Measurements from ENCODE around the gene FAM120C.

The FAM120C gene

DNA sequence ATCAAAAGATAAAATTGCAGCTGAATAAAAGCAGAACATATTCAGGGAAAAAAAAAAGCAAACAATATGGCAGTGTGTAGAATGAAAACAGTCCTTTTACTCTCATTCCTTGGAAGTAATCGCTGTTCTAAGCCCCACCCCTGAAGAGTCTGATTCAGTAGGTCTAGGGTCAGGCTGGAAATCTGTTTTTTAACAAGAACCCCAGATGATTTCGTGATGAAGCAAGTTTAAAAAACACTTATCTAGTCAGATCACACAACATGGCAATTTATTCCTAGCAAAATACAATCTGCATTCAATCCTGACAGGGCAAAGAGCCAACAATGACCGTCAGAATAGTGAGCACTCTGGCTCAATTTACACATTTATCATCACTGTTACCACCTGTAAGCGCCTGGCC, 16.1 kb downstream of the FAM120C start:
- no peak for DNase-seq

DNA sequence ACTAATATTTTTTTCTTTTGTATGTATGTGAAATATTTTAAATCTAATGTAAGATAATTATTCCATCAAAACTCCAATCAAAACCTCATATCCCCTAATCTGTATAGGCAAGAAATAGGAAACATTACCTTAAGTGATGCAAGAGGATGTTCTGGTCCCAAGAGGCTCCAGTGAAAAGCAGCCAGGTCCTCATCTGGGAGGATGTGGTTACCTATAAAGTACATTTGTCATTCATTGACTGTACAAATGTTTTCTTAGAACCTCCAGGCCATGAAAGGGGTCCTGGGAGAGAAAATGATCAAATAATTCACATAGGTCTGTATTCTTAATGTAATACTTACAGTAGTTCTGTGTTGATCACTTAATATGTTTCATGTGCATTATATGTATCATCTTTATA, 25.5 kb downstream of the FAM120C start:
- DNase-seq = no peak

- DNase-seq = no peak
Observed at GRCh38 chrX:54134269-54134668, 48.8 kb downstream of the FAM120C start.

- no peak for DNase-seq
Observed at GRCh38 chrX:54116391-54116790, 66.7 kb downstream of the FAM120C start.

DNA sequence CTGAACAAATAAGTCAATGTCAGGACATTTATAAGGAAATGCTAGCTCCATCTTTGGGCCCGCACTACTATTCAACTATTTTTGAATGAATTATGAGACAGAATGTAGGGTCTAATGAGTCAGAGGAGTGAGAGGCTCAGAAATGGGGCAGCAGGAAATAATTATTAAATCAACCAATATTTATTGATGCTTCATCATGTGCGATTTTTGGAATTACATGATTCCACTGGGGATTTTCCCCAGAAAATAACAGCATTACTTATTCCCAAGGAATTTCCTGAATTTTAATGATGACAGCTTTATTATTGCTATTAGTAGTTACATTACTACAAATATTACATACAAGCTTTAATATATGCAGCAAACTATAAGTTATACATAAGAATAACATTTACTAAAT, 89.5 kb downstream of the FAM120C start:
- no peak for DNase-seq

DNA sequence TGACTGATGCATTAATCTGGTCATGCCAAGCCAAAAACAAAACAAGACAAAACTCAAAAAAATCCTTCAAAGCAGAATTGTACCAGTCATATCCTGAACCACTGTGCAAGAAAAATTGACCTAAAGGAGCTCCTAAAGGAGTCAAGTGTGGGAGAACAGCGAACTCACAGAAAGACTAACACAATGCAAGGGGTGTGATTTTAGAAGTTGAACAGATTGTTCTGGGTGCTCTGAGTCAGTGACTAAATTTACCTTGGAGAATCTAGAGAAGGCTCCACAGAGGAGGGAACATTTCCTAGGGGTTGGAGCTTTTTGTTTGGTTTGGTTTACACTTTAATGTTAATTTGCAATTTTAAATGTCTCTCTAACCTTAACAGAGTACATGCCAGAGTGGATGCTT, 89.9 kb downstream of the FAM120C start:
- DNase-seq = no peak

- no peak for DNase-seq
Observed at GRCh38 chrX:54090880-54091279, 92.2 kb downstream of the FAM120C start.

DNA sequence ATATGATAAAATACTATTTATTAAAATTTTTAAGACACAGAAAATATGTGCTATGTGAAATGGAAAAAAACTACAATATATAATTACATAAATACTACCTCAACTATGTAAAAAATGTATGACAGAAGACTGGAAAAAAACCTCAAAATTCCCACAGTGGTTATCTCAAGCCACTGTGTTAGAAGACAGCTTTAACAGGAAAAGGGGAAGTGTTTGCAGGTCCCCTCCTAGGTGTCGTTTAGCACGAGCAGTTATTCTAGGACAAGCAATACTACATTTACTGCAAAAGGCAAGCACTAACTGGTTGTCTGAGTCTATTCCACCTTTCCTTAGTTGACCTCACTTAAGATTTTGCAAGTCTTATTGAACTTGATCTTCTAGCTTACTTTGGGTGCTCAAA, 93.9 kb downstream of the FAM120C start:
- no peak for DNase-seq

- DNase-seq = no peak
Observed at GRCh38 chrX:54087661-54088060, 95.4 kb downstream of the FAM120C start.

- no peak for DNase-seq
Observed at GRCh38 chrX:54085666-54086065, 97.4 kb downstream of the FAM120C start.

GRCh38 chrX:54076903-54077302, 106.2 kb downstream of the FAM120C start:
- DNase-seq = no peak

DNA sequence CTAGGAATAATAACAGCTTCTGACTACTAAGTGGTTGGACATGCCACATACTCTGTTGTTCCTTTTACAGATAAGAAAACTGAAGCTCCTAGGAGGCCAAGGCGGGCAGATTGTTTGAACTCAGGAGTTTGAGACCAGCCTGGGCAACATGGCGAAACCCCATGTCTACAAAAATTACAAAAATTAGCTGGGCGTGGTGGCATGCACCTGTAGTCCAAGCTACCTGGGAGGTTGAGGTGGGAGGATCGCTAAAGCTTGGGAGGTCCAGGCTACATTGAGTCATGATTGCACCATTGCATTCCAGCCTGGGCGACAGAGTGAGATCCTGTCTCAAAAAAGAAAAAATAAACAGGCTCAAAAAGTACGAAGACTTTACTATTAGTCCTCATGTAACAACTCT, 108.2 kb downstream of the FAM120C start:
- no peak for DNase-seq

GRCh38 chrX:54067766-54068165, 115.3 kb downstream of the FAM120C start:
- no peak for DNase-seq

- no peak for DNase-seq
Observed at GRCh38 chrX:54066841-54067240, 116.2 kb downstream of the FAM120C start.

DNA sequence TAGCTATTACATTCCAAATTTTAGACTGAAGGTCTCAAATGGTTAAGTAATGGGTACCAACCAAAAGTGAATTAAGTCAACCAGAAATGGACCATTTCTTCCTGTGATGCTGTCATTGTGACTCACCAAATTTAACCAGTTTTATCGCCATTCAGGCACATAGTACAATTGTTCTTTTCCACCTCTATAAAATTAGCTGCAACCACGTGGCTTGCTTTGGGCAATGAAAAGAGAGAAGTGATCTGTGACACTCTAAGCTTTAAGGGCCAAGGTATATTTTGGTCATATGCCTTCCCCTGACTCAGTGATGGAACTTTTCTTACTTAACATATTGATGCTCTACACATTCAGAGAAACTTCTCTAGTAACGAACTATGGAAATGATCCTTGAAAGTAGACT, 118.5 kb downstream of the FAM120C start:
- no peak for DNase-seq

- no peak for DNase-seq
Observed at GRCh38 chrX:54063361-54063760, 119.7 kb downstream of the FAM120C start.

- DNase-seq = no peak
Observed at GRCh38 chrX:54049801-54050200, 133.3 kb downstream of the FAM120C start.

DNA sequence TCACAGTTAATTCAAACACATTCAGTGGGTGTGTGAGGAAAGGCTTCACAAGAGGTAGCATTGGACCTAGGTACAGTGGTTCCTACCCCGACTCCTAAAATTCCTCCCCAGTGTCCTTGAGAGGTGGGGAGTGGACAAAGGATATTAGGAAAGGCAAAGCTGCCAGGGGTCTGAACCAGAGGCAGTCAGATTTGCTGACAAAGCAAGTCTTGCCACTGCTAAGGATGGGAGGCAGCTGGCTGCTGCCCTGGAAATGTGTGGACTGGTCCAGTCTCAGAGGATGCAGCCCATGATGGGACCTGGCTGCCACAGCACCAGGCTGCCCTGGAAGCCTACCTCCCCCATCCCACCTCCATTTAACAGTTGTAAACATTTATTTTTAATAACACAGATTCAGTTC, 134.6 kb downstream of the FAM120C start:
- no peak for DNase-seq

DNA sequence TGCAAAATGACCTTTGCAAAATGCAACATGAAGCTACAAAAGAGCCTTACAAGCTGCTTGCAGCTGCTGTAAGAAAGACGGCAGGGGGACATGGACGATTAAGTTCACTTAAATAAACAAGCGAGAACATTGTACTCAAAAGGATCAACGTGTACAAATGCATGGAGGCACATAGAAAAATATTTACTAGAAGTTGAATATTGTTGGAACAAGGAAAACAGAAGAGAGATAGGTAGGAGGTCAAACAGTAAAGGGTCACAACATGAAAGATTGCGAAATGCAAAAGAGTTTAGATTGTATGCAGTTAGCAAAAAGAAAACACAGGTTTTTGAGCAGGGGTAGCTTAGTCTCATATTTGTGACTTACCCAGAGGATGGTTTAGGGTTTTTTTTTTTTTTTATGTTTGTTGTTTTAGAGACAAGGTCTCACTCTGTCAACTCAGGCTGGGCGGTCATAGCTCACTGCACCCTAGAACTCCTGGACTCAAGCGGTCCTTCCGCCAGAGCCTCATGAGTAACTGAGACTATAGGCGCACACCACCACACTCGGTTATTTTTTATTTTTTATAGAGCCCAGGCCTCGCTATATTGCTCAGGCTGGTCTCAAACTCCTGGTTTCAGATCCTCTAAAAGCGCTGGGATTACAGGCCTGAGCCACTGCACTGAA, 137.4 kb downstream of the FAM120C start:
- no peak for DNase-seq

GRCh38 chrX:54044877-54045338, 138.1 kb downstream of the FAM120C start:
- no peak for DNase-seq

DNA sequence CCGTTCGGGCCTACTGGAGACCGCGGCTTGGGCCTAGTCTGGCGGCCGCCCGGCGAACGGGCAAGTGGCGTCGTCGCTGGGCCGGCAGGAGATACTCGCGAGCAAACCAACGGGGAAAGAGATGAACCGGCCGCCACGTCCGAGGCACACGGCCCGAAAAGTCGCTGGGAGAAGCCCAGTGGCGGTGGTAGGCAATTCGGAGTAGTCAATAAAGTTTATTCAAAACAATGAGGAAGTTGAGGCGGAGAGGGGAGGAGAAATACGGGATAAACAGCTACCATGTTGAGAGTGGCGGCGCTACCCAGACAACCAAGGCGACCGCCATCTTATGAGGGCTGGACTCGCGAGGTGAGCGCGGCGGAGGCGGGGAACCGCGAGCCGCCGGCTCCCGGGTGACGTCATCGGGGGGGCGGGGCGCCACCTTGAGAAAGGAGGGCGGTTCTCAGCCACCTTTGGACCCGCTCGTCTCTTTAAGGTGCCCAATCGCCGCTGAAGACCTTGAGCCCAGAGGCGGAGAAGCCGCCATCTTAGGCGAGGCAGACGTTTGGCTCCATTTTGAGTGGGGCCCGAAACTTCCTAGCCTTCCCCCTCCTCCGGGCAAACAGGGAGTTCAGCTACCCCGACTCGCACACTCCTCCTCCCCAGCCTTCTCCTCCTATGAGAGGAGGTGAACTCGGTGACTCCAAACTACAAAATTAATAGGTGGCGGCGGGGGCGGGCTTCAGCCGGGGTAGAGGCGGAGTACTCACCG, 138.8 kb downstream of the FAM120C start, which contains the start of gene PHF8:
TSS of gene PHF8 (minus strand) at position 348 of the 751 bp plus-strand sequence. CDS start 1,745 bp downstream, outside the sequence.
- DNase-seq = peak; percentile 93

DNA sequence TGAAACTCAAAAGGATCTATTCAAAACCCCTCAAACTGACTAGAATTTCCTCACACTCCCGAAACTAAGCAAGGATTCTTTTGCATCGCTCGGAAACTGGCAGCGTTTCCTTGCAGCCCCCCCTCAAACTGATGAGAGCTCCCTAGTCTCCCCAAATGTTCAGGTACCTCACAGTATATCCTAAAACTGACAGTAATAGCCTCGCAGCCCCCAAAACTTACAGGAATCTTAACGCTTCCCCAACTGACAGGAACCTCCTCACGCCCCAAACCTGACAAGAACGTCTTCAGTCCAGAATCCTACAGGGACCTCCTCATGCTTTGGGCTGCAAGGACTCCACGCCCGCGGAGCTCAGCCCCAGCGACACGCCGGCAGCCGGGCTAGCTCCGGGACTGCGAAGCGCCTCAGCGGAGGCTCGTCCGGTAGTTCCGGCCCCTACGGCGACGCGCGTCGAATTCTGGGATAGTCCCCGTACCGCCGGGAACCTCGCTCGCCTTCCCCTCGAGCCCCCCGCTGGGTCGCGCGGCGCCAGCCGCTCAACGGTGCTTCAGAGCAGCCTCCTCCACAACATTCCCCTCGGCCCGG, 139.4 kb downstream of the FAM120C start:
- peak; percentile 34 for DNase-seq

GRCh38 chrX:54043056-54043455, 140.0 kb downstream of the FAM120C start:
- DNase-seq = no peak

DNA sequence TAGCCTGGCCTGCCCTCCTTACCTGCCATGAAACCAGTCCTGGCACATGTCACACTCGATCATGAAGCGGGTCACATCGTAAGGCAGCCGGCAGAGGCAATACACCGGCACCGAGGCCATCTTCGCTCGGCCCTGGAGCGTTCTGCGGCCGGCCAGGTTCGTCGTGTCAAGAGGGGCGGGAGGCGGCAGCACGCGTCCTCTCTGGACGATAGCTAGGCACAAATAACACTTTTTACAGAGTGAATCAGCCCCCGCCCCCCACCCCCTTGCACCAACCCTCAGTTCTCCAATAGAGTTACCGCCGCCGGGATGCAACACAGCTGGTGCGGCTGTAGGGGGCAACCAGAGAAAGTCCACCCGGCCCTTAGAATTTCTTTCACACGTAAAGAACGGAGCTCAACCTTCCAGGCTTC, 140.4 kb downstream of the FAM120C start:
- peak; percentile 39 for DNase-seq

Measured in activated naive CD4-positive, alpha-beta T cell treated with anti-CD3 and anti-CD28 coated beads, Interleukin-2, amount 50 U/mL, for 16 hours (primary cell).